Peyer's patch (tissue), 4 donors: ENCODE measurements around the gene UNC93B1.

Source experiments
- CTCF ChIP-seq, 6 experiments: fragments of 450-650 bp in 4 of 6; fragments of 200-600 bp in 2 of 6; sonication (generic) in 1 of 6; IDR thresholded peaks; one replicate each; pipeline ENCODE4 v1.5.1; 2017 to 2019; ENCODE audit warnings: antibody characterized with exemption in 6 of 6, mild to moderate bottlenecking in 3 of 6, moderate library complexity in 1 of 6
- POLR2A ChIP-seq, 2 donors: fragments of 450-650 bp; IDR thresholded peaks; one replicate each; pipeline ENCODE4 v1.5.1; 2017; ENCODE audit warnings: antibody characterized with exemption in 2 of 2, mild to moderate bottlenecking in 2 of 2, moderate library complexity in 2 of 2

- peak in 1 of 6 experiments; percentile 1 for TF ChIP-seq CTCF (IDR thresholded peaks at IDR 0.05)
- no peak for TF ChIP-seq POLR2A (IDR thresholded peaks at IDR 0.05)
Measured at GRCh38 chr11:68014947-68015447, 11.1 kb upstream of the UNC93B1 start.
